Fibroblast of mammary gland (primary cell): Measurements from ENCODE around the gene LDAH.
A peak's percentile ranks its signal among the peaks of the same experiment; 100 is the strongest.

Source experiments
- DNase-seq: peaks from one replicate; pipeline ENCODE4 v3.0.0-alpha.2; 2010; ENCODE audit warnings: low read depth
- H3K4me3 ChIP-seq: 2 replicates; pipeline ENCODE4 v1.5.1; 2011; ENCODE audit warnings: low read depth, mild to moderate bottlenecking, low read length, moderate library complexity; ENCODE audit not compliant: control insufficient read depth
- CTCF ChIP-seq: conservative IDR thresholded peaks from 2 replicates; pipeline ENCODE4 v1.5.1; 2011; ENCODE audit warnings: low read depth, low read length, inconsistent platforms; ENCODE audit not compliant: control insufficient read depth, insufficient read depth

The LDAH gene

GRCh38 chr2:20653695-20654534 is 169.0 kb downstream of the LDAH start:
- no peak overlapping the region for H3K4me3 ChIP-seq
- TF ChIP-seq CTCF: no peak
- no peak for DNase-seq

GRCh38 chr2:20652673-20653575 is 170.0 kb downstream of the LDAH start:
- DNase-seq: no peak
- no peak for TF ChIP-seq CTCF
- H3K4me3 ChIP-seq: no peak overlapping the region

- TF ChIP-seq CTCF: no peak
- no peak overlapping the region for H3K4me3 ChIP-seq
- DNase-seq: no peak
Measured at GRCh38 chr2:20652141-20652540, 170.8 kb downstream of the LDAH start.

GRCh38 chr2:20651731-20652099 is 171.2 kb downstream of the LDAH start:
- H3K4me3 ChIP-seq: peak overlapping the region; percentile 67
- no peak for TF ChIP-seq CTCF
- DNase-seq: no peak

GRCh38 chr2:20650877-20651730 is 171.8 kb downstream of the LDAH start, which contains the start of gene HS1BP3:
Gene HS1BP3 (minus strand): TSS chr2:20651098. CDS start chr2:20651063, 35 bp downstream.
- peak; percentile 66 for DNase-seq
- peak within 1 kb of the TSS; percentile 95 for H3K4me3 ChIP-seq
- no peak for TF ChIP-seq CTCF

- TF ChIP-seq CTCF: no peak
- DNase-seq: peak; percentile 54
- H3K4me3 ChIP-seq: peak overlapping the region; percentile 95
Measured at GRCh38 chr2:20650393-20650876, 172.5 kb downstream of the LDAH start.
